ENCODE data around the gene PPP6C.
"Not testable (repeated sequence)": the region's sequence is repeated elsewhere in the genome, so short reads cannot be mapped to it uniquely, and the experiment has no call there.

Gene PPP6C

GRCh38 chr9:125189361-125190289 is at the start of gene PPP6C:
PPP6C (minus strand) TSS chr9:125189803; CDS start chr9:125189718, 85 bp downstream.
- DNase-seq, result peak; percentile 47 to 98 (median 96)

DNA sequence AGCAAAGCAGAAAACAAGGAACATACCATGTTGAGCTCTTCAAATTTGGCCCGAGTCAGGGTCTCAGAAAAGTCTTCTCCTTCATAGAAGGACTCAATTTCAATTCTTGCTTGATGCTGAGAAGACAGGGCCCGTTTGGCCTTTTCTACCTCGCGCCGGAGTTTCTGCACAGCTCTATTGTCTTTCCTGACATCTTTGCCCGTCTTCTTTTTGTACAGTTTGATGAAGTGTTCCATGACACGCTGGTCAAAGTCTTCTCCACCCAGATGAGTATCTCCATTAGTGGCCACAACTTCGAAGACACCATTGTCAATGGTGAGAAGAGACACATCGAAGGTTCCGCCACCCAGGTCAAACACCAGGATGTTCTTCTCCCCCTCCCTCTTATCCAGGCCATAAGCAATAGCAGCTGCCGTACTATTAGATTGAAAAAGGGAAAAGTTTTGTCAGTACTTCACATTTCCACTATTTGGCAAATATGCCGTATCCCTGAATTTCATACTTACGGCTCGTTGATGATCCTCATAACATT is 49.4 kb upstream of the PPP6C start:
- no peak for DNase-seq

DNA sequence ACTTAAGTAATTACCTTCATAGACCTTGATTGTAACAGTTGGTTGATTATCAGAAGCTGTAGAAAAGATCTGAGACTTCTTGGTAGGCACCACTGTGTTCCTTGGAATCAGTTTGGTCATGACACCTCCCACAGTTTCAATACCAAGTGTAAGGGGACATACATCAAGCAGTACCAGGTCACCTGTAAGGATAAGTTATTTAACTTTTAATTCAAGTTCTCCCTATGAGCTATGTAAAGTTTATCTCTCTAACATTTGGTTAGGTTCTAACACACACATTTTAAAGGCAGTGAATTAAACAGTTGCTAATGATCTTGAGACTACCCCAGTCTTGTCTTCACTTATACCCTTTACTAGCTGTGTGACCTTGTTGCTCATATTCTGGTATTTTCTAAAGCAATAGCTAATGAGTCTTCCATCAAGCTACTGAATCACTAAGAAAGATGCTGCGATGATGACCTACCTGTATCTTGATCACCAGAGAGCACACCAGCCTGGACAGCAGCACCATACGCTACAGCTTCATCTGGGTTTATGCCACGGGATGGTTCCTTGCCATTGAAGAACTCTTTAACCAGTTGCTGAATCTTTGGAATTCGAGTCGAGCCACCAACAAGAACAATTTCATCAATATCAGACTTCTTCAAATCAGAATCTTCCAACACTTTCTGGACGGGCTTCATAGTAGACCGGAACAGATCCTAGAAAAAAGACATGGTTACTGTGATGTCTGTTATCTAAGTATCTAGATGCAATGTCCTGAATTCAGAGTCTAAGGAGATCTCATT is 48.7 kb upstream of the PPP6C start:
- no peak for DNase-seq

DNA sequence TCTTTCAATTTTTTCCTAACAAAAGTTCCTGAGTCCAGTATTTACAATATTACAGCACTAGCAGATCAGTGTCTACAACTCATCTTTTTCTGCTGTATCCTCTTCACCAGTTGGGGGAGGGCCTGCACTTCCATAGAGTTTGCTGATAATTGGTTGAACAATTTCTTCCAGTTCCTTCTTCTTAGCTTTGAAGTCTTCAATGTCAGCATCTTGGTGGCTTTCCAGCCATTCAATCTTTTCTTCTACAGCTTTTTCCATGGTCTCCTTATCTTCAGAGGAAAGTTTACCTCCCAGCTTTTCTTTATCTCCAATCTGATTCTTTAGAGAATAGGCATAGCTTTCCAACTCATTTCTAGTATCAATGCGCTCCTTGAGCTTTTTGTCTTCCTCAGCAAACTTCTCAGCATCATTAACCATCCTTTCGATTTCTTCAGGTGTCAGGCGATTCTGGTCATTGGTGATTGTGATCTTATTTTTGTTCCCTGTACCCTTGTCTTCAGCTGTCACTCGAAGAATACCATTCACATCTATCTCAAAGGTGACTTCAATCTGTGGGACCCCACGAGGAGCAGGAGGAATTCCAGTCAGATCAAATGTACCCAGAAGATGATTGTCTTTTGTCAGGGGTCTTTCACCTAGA is 47.0 kb upstream of the PPP6C start:
- not testable (repeated sequence) for DNase-seq

GRCh38 chr9:125235804-125236519 is 46.4 kb upstream of the PPP6C start:
- DNase-seq, result no peak

DNA sequence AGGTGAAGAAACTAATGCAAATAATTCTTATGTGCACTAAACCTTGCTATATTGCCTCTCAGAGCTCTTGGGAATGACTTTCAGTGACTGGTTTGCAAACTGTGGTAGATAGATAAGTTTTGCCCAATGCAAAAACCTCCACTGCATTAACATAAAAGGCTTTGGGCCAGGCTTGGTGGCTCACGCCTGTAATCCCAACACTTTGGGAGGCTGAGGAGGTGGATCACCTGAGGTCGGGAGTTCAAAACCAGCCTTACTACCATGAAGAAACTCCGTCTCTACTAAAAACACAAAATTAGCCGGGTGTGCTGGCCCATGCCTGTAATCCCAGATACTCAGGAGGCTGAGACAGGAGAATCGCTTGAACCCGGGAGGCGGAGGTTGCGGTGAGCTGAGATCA is 44.5 kb upstream of the PPP6C start:
- not testable (repeated sequence) for DNase-seq

DNA sequence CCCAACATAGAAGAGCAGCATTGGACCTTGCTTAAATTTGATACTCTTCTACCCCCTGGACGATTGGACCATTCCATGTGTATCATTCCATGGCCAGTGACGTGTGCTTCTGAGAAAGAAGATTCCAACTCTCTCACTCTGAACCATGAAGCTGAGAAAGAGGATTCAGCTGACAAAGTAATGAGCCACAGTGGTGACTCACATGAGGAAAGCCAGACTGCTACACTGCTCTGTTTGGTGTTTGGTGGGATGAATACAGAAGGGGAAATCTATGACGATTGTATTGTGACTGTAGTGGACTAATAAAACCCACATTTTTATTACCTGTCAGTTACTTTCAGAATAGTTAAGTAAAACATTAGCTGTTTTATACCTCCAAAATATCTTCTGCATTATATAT is 44.1 kb upstream of the PPP6C start:
- peak in 2 of 56 donors; percentile 9 to 13 for DNase-seq

DNA sequence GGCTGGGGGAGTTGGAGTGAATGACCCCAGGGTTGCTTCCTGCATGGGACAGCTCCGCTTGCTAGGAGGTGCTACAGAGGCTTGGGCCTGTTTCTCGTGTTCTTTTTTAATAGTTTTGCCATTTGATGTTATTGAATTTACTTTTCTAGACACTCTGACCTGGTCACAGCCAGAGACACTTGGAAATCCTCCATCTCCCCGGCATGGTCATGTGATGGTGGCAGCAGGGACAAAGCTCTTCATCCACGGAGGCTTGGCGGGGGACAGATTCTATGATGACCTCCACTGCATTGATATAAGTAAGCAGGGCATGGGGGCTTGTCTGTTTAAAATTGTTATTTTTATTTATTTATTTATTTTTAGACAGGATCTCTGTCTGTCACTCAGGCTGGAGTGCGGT is 38.2 kb upstream of the PPP6C start:
- peak in 8 of 56 donors; percentile 1 to 21 (median 5) for DNase-seq

DNA sequence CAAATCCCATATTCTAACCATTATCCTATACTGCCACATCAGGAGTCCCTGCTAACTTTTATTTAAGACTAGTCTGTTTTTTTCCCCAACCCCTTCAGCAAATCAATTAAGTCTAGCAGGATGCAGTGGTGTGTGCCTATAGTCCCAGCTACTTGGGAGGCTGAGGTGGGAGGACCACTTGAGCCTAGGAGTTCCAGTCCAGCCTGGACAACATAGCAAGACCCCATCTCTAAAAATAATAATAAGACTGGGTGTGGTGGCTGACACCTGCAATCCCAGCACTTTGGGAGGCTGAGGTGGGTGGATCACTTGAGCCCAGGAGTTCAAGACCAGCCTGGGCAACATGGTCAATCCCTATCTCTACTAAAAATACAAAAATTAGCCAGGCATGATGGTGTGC is 35.3 kb upstream of the PPP6C start:
- DNase-seq, result not testable (repeated sequence)

DNA sequence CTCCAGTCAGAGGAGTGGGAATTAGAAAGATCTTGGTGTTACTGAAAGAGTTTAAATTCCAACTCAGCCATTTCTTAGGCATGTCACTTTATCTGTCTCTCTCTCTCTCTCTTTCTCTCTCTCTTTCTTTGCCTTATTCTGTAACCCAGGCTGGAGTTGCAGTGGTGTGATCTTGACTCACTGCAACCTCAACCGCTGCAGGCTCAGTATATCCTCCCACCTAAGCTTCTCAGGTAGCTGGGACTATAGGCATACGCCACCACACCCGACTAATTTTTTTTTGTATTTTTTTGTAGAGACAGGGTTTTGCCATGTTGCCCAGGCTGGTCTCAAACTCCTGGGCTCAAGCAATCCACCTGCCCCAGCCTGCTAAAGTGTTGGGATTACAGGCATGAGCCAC is 29.0 kb upstream of the PPP6C start:
- no peak for DNase-seq

DNA sequence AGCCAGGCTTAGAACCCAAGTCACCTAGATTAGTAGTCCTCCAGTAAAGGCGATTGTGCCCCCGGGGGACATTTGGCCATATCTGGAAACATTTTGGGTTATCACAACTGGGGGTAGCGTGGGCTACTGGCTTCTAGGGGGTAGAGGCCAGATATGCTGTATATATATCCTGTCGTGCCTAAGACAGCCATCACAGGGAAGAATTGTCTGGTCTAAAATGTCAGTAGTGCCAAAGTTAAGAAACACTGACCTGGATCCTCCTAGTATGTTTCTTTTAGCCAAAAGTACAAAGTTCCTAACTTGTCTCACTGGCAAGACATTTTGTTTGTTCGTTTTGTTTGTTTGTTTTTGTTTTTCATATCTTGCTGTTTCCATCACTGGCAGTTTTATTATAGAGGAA is 24.6 kb upstream of the PPP6C start:
- DNase-seq, result no peak

DNA sequence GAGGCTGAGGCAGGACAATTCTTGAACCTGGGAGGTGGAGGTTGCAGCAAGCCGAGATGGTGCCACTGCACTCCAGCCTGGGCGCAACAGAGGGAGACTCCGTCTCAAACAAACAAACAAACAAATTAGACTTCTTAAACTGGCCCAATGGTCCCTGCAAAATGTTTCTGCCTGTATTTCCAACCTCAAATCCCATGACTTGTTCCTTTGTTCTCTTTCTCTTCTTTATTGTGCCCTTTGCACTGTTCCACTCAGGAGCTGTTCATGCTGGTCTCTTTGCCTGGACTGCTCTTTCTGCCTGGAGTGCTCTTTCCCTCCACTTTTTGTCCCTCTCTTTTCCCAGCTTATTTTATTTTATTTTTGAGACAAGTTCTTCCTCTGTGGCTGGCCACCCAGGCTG is 14.9 kb upstream of the PPP6C start:
- no peak for DNase-seq

DNA sequence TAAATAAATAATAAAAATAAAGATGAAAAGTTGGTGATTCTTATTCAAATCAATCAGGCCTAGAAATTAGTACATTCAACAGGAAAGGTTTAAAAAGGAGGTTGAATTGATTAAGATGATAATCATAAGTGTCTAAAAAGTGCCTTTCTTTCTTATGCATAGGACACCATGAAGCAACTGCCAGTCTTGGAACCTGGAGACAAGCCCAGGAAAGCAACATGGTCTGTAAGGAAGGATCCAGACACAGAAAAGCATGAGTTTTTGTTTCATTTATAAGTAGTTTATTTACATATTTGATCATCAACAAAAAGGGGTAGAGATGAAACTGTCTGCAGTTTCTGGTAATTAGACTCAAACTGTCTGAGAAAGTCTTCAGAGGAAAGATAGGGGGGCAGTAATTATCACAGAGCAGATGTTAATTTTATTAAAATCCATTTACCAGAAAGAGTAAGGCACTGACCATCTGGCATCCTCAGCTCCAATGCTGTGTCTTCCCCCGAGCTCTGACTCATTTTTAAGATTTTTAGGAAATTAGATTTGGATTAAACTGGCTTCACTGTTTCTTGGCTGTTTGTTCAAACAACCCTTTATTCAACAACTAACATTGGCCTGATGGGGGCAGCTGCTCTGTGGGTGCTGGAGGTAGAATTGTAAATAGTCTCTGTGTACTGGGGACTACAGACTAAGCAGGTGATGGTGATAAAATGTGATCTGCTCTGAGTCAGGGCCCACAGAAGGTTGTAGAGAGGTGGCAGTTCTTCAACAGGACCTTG is 13.4 kb upstream of the PPP6C start:
- DNase-seq, result no peak

DNA sequence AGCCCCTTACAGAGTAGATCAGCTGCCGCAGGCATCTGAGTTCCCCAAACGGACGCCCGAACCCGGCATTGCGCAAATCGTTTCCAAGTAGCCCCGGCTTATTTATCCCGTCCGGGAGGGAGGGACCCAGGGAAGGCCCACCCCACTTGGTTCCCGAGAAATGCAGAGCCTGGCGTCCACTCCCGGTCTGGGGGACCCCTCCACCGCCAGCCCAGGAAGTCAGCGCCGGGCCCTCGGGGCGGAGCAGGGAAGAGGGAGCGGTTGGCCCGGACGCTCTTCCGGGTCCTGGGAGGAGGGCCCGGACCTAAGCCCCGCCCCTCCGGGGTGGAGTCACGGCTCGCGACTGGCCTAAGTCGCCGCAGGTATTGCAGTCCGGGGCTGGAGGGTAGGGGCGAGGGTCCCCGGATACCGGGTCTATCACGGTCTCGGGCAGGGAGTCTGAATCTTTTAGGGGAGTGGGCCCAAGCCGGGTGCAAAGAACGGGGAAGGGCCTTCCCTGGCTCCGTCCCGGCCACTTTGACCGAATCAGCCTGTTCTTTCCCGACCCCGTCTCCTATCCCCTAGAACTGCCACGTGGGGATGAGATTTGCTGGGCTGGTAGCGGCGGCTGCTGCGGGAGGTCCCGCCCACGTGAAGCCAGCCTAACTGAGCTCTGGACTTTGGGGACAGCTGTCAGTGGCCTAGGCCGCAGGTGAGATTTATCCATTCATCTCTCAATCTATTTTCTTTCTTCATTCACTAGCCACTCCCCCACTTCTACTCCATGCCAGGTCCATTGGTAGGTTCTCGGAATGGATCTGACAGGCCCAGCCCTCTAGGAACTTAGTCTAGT is 10.8 kb upstream of the PPP6C start, which contains the start of gene RABEPK:
TSS of gene RABEPK (plus strand) at position 327 of the 832 bp plus-strand sequence. CDS start 2,472 bp downstream, outside the sequence.
- peak; percentile 17 to 93 (median 81) for DNase-seq

DNA sequence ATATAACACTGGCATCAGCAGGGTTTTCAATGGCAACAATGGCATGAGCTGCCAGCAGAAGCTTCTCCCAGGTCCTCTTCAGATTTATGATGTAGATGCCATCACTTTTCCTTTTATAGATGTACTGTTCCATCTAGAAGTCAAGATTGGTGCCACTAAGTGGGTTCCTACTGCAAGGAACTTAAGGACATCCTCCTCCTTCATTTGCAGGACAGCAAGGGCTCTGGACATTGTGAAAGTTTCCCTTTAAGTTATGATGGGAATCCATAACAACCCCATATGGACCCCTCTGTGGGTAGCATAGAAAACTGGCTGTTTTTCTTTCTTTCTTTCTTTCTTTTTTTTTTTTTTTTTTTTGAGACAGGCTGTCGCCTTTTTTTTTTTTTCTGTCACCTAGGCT is 6.0 kb upstream of the PPP6C start:
- DNase-seq, result not testable (repeated sequence)

DNA sequence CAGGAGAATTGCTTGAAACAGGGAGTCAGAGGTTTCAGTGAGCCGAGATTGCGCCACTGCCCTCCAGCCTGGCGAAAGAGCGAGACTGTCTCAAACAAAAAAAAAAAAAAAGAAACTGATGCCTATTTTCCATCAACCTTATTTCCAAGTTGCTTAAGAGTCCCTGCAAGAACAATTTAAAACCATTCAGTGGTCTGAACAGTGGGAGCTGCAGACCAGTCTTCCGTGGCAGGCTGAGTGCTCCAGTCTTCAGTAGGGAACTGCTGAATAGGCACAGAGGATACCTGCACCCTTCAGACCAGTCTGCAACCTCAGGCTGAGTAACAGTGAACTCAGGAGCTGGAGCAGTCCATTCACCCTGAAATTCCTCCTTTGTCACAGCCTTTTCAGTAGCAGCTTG is 4.9 kb upstream of the PPP6C start:
- DNase-seq, result not testable (repeated sequence)

DNA sequence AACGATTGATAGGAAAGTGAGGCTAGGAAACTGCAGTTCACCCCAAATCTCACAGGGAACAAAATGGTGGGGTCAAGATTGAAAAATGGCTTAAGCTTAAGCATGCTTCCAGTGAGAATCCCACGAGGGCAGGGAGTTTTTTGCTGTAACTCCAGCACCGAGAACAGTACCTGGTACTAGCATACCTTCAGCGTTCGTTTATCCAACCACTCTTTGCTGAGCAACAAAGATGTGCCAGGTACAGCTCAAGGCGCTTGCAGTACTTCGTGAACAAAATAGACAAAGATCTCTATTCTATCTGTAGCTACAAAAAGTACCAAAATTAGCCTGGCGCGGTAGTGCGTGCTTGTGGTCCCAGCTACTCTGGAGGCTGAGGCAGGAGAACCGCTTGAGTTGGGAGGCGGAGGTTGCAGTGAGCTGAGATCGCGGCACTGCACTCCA is 778 bp upstream of the PPP6C start:
- DNase-seq, result peak in 4 of 56 donors; percentile 3 to 32 (median 23)

DNA sequence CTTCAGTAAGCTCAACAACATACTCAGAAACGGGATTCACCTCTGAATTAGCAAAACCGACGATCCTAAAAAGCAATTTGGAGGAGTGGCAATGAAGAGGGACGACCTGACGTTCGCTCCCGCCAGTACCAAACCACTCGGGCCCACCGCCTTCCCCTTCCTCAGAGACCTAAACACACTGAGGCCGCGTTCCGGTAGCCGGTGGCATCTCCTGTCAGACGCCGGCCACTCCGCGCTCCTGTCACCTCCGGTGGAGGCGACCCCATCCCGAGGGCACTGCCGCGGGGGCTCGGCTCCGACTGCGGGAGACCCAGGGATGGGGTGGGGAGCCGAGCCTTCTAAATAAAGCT is 617 bp downstream of the PPP6C start:
- peak in 13 of 56 donors; percentile 5 to 46 (median 28) for DNase-seq

DNA sequence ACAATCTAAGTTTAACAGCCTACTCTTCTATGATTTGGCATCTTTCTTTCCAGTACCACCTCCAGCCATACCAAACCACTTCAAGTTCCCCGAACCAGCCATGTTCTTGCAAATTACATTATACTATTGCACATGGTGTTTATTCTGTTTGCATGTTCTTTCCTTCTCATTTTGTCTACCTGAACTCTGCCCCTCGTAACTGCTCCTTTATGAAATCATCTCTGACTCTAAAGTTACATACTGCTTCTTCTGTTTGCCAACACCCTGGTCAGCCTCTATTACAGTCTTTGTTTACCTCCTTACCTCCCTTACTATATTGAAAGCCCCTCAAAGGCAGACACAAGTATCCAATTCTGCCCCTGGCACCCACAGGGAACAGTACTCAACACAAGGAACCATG is 6.0 kb downstream of the PPP6C start:
- DNase-seq, result no peak
